ENCODE measurements around the gene HABP2.

Gene HABP2

GRCh38 chr10:113527211-113527906, 25.5 kb upstream of the HABP2 start:
- DNase-seq: no peak

DNA sequence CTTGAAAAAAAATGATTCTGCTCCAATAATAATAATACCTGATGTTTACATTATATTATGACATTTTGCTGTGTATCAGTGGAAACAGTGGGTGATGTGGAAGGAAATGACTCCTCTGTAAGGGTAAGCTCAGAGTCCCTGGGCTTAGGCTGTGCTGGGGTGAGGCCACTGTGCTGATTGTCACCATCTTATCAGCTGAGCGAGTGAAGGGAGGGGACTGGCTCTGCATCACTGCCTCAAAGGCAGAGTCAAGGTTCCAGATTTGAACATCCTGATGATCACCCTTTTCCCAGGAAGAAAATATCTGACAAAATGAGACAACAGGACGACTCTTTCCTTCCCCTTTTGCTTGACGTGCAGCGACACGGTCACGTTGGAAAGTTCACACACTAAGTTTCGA, 24.0 kb upstream of the HABP2 start:
- DNase-seq: no peak

- no peak for DNase-seq
Observed at GRCh38 chr10:113529575-113529974, 23.3 kb upstream of the HABP2 start.

GRCh38 chr10:113530476-113530875, 22.4 kb upstream of the HABP2 start:
- DNase-seq: no peak

GRCh38 chr10:113532724-113533123, 20.1 kb upstream of the HABP2 start:
- DNase-seq: no peak

DNA sequence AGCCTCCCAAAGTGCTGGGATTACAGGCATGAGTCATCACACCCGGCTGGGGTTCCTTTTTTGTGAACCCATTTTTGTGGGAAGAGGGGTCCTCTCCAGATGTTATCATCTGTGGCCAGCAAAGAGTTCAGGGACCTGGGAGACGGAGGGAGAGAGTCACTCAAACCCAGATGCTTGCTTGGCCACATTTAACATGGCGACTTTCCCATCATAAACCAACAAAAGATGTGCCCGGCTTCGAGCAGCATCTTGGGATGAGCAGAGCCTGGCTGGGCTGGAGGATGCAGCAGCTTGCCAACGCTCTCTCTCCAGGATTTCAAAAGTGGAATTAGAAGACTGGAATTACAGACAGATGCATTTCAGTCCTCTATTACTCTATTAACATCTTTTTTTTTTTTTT, 19.1 kb upstream of the HABP2 start:
- DNase-seq: no peak

DNA sequence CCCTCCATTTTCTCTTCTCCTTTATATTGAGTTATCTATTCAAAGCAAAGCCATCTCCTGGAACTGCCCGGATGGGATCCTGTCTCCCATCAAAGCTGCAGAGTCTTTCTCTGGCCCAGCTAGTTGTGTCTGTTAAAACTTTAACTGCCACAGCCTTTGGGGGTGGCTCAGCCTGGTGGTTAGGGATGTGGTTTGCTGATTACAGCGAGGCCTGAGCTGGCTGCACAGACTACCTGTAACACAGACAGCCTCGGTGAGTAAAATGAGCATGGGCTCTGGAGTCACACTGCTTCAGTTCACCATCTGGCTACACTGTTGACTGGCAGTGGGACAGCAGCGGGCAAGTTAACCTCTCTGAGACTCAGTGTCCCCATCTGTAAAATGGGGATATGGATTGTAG, 18.4 kb upstream of the HABP2 start:
- DNase-seq: no peak

DNA sequence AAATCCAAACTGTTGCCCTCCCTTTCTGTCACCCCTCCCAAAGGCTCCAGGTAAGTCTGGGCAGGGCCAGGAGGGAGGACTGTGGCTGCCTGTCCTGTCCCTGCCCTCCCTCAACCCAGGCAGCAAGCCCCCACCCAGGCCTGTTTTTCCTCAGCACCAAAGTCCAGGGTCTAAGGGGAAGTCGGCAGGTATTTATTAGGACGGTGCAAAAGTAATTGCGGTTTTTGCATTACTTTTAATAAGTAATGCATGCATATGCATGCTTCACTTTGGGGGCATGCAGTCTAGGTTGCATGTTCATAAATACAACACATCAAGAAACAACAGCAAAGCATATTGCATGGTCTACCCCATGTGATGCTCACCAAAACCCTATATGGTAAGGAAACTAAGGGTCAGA, 15.2 kb upstream of the HABP2 start:
- no peak for DNase-seq

DNA sequence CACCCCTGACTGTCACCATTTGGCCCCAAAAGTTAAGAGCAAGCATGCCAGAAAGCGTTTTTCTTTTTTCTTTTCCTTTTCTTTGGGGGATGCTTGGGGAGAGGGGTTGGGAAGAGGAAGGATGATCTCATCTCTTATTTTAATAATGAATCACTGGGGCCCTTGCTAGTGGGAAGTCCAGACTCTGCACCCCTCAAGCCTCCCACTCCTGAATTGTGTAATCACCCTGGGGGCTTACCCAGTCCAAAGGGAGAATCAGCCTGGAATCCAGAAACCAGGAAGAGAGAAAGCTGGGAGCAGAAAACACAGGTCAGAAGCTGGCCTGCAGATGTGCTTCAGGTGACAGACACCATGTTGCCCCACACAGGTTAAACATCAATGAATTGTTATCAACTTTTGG, 14.7 kb upstream of the HABP2 start:
- DNase-seq: no peak

DNA sequence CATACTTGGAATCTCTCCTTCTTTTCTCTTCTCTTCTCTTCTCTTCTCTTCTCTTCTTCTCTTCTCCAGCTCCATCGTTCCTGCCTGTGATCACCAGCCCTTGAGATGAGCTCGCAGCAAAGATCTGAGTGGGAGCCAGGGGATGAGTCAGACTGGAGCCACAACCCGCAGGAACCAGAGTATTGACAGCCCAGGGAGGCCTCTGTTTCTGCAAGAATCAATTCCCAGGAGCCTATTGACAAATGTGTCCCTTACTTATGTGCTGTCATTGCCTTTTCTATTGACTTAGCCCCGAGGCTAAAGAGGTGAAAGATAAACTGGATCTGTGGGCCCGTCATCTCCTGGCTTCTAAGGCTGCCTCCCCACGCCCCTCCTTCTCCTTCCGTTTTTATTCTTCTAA, 13.1 kb upstream of the HABP2 start:
- DNase-seq: no peak

DNA sequence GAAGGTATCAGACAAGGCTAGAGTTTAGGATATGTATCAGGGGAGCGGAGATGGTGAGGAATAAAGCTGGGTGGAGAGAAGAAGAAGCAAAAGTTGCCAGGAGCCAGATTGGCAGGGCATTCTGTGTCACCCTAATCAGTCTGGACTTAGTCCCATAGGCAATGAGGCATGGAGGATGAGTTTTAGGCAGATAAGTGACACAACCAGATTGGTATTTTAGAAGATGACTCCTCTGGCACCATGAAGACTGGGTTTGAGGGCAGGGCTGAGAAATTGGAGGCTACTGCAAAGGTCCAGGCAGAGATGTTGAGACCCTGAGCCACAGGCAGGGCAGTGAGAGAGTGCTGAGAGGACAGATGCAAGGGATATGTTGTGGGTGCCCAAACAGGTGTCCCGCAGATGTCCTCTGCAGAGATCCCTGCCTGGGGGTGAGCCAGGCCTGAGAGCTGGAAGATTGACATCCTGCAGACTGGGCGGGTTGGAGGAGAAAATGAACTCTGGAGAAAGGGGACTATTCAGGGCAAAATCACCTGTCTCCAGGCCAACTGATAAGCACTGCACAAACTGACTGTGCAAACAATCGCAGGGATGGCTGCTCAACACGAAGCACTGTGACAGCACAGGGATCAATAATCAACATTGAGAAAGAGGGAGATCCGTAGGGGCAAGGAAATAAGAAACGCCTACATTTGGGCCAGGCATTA, 11.9 kb upstream of the HABP2 start:
- no peak for DNase-seq

- no peak for DNase-seq
Observed at GRCh38 chr10:113541549-113541927, 11.3 kb upstream of the HABP2 start.

DNA sequence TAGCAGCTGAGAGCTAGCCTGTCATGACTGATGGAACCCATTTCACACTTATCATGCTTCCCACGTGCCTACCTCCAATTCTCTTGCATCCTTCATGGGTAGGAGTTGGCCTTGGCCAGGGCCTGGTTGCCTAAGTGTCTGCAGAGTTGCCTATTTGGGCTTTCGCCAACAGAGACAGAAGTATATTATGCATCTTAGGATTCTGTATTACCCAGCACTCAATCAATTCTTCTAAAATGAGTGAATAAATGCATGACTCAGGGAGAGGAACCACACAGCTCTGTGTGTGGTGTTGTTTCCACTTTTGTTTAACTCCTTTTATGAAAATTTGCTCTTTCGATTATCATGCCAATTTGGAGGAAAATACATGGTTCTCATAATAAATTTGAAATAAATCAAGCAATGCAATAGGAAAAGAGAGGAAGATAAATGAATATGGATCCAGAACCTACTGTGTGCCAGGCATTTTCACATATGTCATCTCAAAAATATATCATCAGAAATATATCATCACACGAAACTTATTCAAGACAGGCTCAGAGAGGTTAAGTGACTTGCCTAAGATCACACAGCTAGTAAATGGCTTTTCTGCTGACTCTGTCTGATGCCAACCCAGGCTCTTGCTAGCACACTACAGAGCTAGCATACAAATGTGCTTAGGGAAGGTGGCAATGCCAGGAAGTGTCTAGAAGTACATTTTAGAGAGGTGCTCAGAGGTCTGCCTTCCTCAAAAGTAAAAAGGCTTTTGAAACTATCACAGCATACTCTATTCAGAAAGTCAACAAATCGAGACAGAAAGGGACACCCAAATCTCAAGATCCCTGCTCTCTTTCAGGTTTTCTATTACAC, 9.5 kb upstream of the HABP2 start:
- no peak for DNase-seq

- no peak for DNase-seq
Observed at GRCh38 chr10:113544392-113544791, 8.5 kb upstream of the HABP2 start.

GRCh38 chr10:113547426-113547825, 5.4 kb upstream of the HABP2 start:
- no peak for DNase-seq

GRCh38 chr10:113549856-113550255, 3.0 kb upstream of the HABP2 start:
- DNase-seq: no peak

DNA sequence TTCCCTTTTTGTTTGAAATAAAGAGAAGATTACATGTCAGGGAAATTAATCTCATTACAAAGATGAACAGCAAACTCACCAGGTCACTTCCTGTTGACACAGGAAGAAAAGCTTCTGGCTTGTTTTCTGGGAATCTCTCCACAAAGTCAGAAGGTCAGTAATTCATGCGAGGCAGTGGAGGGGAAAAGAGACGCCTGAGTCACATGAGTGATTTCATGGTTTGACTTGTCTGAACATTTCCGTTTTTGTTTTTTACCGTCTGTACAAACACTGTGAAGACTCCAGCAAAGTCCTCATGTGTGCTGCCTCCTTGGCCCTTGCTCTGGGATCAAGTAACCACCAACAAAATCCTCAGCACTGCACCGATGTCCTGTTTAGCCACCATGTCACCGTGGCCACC, 2.5 kb upstream of the HABP2 start:
- DNase-seq: no peak

DNA sequence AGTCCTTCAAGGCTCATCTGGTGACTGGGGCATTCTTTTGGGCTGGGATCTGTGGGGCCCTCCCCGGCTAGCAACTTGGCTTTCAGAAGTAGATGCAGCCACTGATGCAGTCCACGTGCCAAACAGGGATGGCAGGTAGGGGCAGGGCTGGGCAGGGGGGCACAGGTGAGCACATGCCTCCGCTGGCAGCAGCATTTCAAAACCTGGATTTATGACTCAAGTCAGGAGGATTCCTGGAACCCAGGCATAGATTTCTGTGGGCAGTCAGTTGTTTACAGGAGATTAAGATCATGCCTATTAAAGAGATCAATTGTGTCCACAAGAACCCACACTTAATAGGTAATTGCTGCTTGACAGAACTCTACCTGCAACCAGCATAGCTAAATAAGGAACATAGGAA, 839 bp upstream of the HABP2 start:
- no peak for DNase-seq

- no peak for DNase-seq
Observed at GRCh38 chr10:113553149-113553548, 296 bp downstream of the HABP2 start.

DNA sequence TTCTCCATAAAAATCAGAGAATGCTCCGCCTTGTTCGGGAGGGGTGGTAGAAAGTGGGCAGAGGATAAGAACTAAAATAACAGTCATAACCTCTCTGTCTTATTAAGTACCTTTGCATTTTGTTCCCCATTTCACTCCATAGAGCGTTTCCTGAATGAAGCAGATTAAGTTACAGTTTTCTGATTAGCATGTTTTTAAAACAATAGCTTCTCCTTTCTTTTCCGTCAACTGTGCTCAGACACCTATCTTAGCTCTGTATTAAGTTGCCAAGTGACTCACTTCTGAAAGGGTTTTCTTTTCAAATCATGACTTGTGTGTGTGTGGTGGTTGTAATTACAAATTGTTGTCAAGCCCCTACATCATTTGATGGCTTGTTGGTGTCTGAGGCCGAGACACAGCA, 1.4 kb downstream of the HABP2 start:
- no peak for DNase-seq

GRCh38 chr10:113555245-113555644, 2.4 kb downstream of the HABP2 start:
- DNase-seq: no peak

DNA sequence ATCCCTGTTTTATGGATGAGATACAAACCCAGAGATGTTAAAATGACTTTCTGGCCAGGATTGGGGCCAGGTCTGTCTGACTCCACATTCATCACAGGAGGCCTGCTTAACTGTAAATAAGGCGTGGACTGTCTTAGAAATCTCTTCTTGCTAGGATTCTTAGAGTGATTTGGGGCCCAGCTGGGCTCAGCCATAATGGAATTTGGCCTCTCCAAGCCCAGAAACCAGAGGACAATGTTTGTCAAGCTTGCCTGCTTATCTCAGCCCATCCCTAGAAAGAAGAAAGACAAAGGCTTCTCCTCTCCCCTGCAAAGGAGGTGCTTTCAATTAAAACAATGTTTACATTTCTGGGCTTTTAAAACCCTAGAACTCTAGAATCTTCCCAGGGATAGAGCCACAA, 2.9 kb downstream of the HABP2 start:
- DNase-seq: no peak

GRCh38 chr10:113557424-113557862, 4.6 kb downstream of the HABP2 start:
- DNase-seq: no peak

- DNase-seq: no peak
Observed at GRCh38 chr10:113557903-113558321, 5.1 kb downstream of the HABP2 start.

All from SIG-M5 (cell line).